ENCODE data around the gene DCAF12.

Gene DCAF12

DNA sequence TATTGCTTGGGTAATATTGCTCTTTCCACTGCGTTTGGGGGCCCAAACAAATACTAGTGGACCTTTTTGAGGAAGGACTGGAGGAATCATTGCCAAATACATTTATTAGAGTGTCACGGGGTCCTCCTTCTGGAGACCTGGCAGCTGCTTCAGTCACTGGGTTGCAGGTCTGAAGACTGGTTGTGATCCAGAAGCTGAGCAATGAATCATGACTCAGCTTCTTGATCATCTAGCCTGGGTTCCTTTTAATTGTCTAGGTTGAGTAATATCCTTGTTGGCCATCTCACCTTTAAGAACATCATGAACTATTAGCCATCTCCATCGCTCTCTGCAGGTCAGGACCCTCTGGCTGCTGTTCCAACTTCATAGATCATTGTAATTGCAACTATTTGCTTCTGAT lies 36.9 kb upstream of the DCAF12 start:
- TF ChIP-seq, protein P1, sequence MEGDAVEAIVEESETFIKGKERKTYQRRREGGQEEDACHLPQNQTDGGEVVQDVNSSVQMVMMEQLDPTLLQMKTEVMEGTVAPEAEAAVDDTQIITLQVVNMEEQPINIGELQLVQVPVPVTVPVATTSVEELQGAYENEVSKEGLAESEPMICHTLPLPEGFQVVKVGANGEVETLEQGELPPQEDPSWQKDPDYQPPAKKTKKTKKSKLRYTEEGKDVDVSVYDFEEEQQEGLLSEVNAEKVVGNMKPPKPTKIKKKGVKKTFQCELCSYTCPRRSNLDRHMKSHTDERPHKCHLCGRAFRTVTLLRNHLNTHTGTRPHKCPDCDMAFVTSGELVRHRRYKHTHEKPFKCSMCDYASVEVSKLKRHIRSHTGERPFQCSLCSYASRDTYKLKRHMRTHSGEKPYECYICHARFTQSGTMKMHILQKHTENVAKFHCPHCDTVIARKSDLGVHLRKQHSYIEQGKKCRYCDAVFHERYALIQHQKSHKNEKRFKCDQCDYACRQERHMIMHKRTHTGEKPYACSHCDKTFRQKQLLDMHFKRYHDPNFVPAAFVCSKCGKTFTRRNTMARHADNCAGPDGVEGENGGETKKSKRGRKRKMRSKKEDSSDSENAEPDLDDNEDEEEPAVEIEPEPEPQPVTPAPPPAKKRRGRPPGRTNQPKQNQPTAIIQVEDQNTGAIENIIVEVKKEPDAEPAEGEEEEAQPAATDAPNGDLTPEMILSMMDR (IDR thresholded peaks at IDR 0.05; ENCODE audit: extremely low read depth, insufficient read depth, missing control alignments), result no peak
- in situ Hi-C loops (cut with MboI; ENCODE audit: low pct_unique_long_range_greater_than_20kb, low sequenced_read_pairs, unreplicated experiment), result no loop called here
- no peak for DNase-seq (ENCODE audit: low spot score)

DNA sequence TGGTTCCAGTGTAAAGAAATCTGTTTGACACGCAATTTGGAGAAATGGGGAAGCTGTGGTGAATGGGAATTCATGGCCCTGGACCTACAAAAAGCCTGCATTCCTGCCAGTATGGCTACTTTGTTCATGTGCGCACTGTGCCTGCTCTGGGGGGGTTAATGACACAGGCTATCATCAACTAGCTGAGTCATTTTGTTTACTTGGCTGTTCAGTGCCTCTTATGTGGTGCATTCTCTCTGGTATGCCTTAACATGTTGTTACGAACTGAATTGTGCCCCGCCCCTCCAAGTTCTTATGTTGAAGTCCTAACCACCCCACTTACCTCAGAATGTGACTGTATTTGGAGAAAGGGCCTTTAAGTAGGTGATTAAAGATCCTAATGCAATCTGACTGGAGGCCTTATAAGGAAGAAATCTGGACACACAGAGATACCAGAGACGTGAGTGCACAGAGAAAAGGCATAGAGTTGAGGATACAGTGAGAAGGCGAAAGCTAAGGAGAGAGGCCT lies 31.9 kb upstream of the DCAF12 start:
- TF ChIP-seq, protein P1 (IDR thresholded peaks at IDR 0.05; ENCODE audit: extremely low read depth, insufficient read depth, missing control alignments), result no peak
- in situ Hi-C loops (cut with MboI; ENCODE audit: low pct_unique_long_range_greater_than_20kb, low sequenced_read_pairs, unreplicated experiment), result no loop called here
- DNase-seq (ENCODE audit: low spot score), result no peak

DNA sequence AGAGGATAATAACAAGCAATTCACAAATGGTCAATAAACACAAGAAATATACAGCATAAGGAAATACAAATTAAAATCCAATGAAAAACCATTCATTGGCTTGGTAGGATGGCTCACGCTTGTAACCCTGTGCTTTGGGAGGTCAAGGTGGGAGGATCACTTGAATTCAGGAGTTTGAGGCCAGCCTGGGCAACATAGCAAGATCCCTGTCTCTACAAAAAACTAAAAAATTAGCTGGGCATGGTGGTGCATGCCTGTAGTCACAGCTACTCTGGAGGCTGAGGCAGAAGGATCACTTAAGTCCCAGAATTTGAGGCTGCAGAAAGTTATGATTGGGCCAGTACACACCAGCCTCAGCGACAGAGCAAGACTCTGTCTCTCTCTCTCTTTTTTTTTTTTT lies 31.4 kb upstream of the DCAF12 start:
- TF ChIP-seq, protein P1 (IDR thresholded peaks at IDR 0.05; ENCODE audit: extremely low read depth, insufficient read depth, missing control alignments), result no peak
- DNase-seq (ENCODE audit: low spot score), result no peak
- in situ Hi-C loops (cut with MboI; ENCODE audit: low pct_unique_long_range_greater_than_20kb, low sequenced_read_pairs, unreplicated experiment), result no loop called here

DNA sequence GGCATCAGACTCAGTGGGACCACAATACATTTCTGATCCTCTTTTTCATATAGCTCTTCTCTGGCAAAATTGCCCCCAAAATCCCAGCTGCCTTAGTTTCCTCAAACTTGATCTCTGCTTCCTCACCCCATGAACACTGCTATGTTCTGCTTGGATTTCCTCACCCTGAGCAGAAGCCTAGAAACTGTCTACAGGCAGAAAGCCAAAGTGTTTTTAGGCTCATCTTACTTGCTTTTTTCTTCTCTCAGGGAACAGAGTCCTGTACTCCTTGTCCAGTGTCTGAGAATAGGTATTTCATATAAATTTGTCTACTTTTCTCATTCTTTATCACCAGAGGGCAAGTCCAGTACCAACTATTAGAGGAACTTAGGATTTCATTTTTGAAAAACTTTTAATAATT lies 30.8 kb upstream of the DCAF12 start:
- in situ Hi-C loops (cut with MboI; ENCODE audit: low pct_unique_long_range_greater_than_20kb, low sequenced_read_pairs, unreplicated experiment), result no loop called here
- TF ChIP-seq, protein P1 (IDR thresholded peaks at IDR 0.05; ENCODE audit: extremely low read depth, insufficient read depth, missing control alignments), result no peak
- DNase-seq (ENCODE audit: low spot score), result no peak

DNA sequence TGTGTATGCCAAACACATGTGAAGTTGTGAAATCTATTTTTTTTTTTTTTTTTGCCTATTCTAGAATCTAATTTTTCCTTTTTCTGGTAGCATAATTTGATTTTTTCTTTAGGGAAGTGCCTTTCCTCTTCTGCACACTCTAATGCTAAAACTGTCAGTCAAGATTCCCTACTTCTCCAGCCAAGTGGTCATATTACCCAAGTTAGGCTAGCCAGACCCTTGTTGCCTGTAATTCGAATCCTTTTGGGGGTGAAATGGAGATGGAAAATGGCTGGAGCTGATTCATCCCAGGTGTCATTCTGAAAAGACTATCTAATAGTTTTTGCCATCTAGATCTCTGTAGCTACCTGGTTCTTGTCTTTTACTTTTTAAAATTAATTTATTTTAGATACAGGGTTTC lies 27.6 kb upstream of the DCAF12 start:
- no peak for DNase-seq (ENCODE audit: low spot score)
- TF ChIP-seq, protein P1 (IDR thresholded peaks at IDR 0.05; ENCODE audit: extremely low read depth, insufficient read depth, missing control alignments), result no peak
- in situ Hi-C loops (cut with MboI; ENCODE audit: low pct_unique_long_range_greater_than_20kb, low sequenced_read_pairs, unreplicated experiment), result no loop called here

DNA sequence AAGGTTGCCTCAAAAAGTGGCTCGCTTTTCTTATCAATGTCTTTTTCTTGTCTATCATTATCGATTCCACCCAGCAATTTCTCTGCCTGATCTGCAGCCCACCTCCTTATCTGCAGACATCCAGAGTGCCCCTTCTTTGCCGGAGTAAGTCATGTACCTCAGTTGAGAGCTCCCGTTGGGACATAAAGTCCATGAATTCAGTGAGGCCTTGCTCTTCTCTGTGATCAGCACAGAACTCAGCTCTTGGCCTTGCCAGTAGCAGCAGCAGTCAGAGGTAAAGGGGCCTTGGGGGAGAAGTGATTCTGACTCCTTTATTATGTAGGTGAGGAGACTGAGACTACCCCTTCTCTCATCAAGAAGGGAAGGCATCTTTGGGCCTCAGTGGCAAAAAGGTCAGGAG lies 24.9 kb upstream of the DCAF12 start:
- no peak for DNase-seq (ENCODE audit: low spot score)
- TF ChIP-seq, protein P1 (IDR thresholded peaks at IDR 0.05; ENCODE audit: extremely low read depth, insufficient read depth, missing control alignments), result no peak
- in situ Hi-C loops (cut with MboI; ENCODE audit: low pct_unique_long_range_greater_than_20kb, low sequenced_read_pairs, unreplicated experiment), result no loop called here

DNA sequence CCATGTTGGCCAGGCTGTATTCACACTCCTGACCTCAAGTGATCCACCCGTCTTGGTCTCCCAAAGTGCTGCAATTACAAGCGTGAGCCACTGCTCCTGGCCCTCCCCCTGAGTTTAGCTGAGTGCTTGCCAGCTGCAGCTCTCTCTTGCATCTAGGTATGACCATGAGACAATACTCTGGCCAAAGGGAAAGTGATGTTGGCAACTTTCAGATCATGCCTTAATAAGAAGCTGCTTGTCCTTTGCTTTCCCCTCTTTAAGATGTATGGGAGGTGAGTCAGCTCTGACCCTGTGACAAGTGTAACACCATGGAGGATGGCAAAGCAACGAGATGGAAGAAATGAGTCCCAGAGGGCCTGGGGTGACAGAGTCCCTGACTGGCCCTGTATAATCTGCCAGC lies 18.7 kb upstream of the DCAF12 start:
- TF ChIP-seq, protein P1 (IDR thresholded peaks at IDR 0.05; ENCODE audit: extremely low read depth, insufficient read depth, missing control alignments), result no peak
- DNase-seq (ENCODE audit: low spot score), result no peak
- in situ Hi-C loops (cut with MboI; ENCODE audit: low pct_unique_long_range_greater_than_20kb, low sequenced_read_pairs, unreplicated experiment), result no loop called here

Data from GM13977 (cell line).